ENCODE results near the gene IFNL1. TPM values are rescaled to one million over a fixed set of nuclear protein-coding genes. Genes with fewer than 3 reads are reported as not detected.

Gene IFNL1
- total RNA-seq, 1 donor from 2014 or later: not detected

GRCh38 chr19:39301021-39301420, 4.8 kb downstream of the IFNL1 start:
- TF ChIP-seq, protein P1, sequence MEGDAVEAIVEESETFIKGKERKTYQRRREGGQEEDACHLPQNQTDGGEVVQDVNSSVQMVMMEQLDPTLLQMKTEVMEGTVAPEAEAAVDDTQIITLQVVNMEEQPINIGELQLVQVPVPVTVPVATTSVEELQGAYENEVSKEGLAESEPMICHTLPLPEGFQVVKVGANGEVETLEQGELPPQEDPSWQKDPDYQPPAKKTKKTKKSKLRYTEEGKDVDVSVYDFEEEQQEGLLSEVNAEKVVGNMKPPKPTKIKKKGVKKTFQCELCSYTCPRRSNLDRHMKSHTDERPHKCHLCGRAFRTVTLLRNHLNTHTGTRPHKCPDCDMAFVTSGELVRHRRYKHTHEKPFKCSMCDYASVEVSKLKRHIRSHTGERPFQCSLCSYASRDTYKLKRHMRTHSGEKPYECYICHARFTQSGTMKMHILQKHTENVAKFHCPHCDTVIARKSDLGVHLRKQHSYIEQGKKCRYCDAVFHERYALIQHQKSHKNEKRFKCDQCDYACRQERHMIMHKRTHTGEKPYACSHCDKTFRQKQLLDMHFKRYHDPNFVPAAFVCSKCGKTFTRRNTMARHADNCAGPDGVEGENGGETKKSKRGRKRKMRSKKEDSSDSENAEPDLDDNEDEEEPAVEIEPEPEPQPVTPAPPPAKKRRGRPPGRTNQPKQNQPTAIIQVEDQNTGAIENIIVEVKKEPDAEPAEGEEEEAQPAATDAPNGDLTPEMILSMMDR (IDR thresholded peaks at IDR 0.05; ENCODE audit: partially characterized antibody, unreplicated experiment): no peak
- Mint-ChIP-seq H3K9me3 (ENCODE audit: unreplicated experiment) (peaks cover 6% of the 10 kb centered on the region), H3K36me3 (ENCODE audit: unreplicated experiment) (no peaks in the 10 kb centered on the region), H3K27ac (ENCODE audit: unreplicated experiment) (no peak overlapping the region), H3K4me3 (ENCODE audit: unreplicated experiment) (no peak overlapping the region), H3K4me1 (ENCODE audit: low read depth, unreplicated experiment) (peaks cover 24% of the 10 kb centered on the region), H3K27me3 (ENCODE audit: unreplicated experiment) (peaks cover 9% of the 10 kb centered on the region)
- no peak for DNase-seq

DNA sequence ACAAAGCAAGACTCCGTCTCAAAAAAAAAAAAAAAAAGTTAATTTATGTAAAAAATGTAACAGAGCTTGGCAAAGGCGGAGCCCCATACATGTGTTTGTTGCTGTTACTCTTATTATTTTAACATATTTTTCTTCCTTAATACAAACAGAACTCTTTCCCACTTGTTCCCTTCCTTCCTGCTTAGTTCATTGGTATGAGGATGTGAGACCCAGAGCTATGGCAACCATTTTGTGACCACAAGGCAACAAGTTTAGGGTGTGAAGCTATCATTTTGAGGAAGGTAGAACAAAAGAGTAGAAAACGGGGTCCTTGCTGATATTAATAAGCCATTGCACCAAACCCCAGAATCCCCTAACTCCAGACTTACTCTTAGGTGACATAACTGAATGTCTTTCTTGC, 5.4 kb downstream of the IFNL1 start:
- Mint-ChIP-seq H3K27ac (ENCODE audit: unreplicated experiment) (no peak overlapping the region), H3K36me3 (ENCODE audit: unreplicated experiment) (no peaks in the 10 kb centered on the region), H3K4me1 (ENCODE audit: low read depth, unreplicated experiment) (peaks cover 30% of the 10 kb centered on the region), H3K4me3 (ENCODE audit: unreplicated experiment) (no peak overlapping the region), H3K27me3 (ENCODE audit: unreplicated experiment) (peaks cover 11% of the 10 kb centered on the region), H3K9me3 (ENCODE audit: unreplicated experiment) (peaks cover 10% of the 10 kb centered on the region)
- TF ChIP-seq, protein P1 (IDR thresholded peaks at IDR 0.05; ENCODE audit: partially characterized antibody, unreplicated experiment): no peak
- no peak for DNase-seq

GRCh38 chr19:39303373-39304184, 7.4 kb downstream of the IFNL1 start:
- no peaks in the 10 kb centered on the region for H3K36me3 Mint-ChIP-seq (ENCODE audit: unreplicated experiment)
- no peak overlapping the region for H3K4me3 Mint-ChIP-seq (ENCODE audit: unreplicated experiment)
- DNase-seq: no peak
- TF ChIP-seq, protein P1 (IDR thresholded peaks at IDR 0.05; ENCODE audit: partially characterized antibody, unreplicated experiment): no peak
- H3K4me1 Mint-ChIP-seq (ENCODE audit: low read depth, unreplicated experiment): peaks cover 32% of the 10 kb centered on the region
- peaks cover 13% of the 10 kb centered on the region for H3K27me3 Mint-ChIP-seq (ENCODE audit: unreplicated experiment)
- peak overlapping the region; percentile 1 for H3K27ac Mint-ChIP-seq (ENCODE audit: unreplicated experiment)
- H3K9me3 Mint-ChIP-seq (ENCODE audit: unreplicated experiment): peaks cover 13% of the 10 kb centered on the region

DNA sequence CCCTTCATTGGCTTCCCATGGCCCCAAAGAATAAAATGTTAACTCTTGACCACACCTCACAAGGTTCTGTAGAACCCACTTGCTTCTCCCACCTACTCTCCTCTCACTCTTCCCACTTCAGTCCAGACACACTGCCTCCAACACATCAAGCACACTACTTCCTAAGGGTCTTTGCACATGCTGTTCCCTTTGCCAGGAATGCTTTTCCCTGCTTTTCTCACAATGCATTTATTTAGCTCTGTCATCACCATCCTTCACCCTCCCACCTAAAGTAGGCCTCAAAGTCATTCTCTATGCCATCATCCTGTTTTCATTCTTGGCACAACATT, 7.9 kb downstream of the IFNL1 start:
- Mint-ChIP-seq H3K36me3 (ENCODE audit: unreplicated experiment) (no peaks in the 10 kb centered on the region), H3K4me3 (ENCODE audit: unreplicated experiment) (peak overlapping the region; percentile 27), H3K27me3 (ENCODE audit: unreplicated experiment) (peaks cover 17% of the 10 kb centered on the region), H3K9me3 (ENCODE audit: unreplicated experiment) (peaks cover 17% of the 10 kb centered on the region), H3K27ac (ENCODE audit: unreplicated experiment) (peak overlapping the region; percentile 1), H3K4me1 (ENCODE audit: low read depth, unreplicated experiment) (peaks cover 35% of the 10 kb centered on the region)
- no peak for DNase-seq
- TF ChIP-seq, protein P1 (IDR thresholded peaks at IDR 0.05; ENCODE audit: partially characterized antibody, unreplicated experiment): no peak
